EH (cell line): ENCODE measurements around the gene UACA.
"Not testable (repeated sequence)": the region's sequence is repeated elsewhere in the genome, so short reads cannot be mapped to it uniquely, and the experiment has no call there.

Experiments
- DNase-seq: peaks from one replicate; pipeline ENCODE4 v3.0.0-alpha.2; 2015; ENCODE audit warnings: low read depth

The UACA gene

DNA sequence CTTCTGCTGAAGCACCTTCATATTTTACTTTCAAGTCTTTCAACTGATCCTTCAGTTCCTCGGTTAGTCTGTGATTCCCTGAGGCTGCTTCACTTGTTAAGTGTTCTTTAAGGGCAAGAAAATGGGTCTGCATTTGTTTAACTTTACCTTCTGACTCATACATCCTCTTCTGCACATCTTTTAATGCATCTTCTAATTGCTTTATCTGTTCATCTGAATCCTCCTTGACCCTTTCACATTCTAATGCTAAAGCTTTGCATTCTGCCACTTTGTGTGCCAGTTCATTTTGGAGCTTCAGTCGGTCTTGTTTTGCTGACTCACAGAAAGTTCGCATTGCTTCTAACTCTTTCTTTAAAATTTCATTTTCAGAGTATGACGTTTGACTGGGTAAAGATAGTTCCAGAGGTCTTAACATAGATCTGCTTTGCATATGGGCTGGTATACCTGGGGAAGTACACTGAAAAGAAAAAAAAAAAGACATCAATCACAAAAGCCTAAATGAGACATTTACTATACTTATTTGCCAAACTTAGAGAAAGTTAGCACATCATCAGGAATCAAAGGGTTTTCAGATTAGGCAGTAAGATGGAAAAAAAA is 94.3 kb downstream of the UACA start:
- DNase-seq = peak; percentile 61

DNA sequence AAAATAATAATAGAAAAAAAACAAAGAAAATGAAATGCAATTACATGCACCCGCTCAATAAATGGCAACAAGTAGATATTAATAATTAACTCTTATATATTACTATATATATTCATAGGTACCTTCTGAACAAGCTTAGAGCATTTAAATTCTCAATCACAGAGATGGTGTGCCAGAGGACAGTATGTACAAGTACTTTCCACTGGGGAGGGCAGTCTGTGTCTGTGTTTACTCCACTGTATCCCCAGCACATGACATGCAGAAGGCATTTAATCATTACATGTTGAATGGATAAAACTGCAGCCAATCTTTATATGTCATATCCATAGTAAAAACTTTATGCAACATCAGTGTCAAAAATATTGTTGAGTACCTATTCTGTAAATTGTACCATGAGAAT is 97.8 kb downstream of the UACA start:
- DNase-seq = no peak

GRCh38 chr15:70664494-70664893 is 98.9 kb downstream of the UACA start:
- no peak for DNase-seq

DNA sequence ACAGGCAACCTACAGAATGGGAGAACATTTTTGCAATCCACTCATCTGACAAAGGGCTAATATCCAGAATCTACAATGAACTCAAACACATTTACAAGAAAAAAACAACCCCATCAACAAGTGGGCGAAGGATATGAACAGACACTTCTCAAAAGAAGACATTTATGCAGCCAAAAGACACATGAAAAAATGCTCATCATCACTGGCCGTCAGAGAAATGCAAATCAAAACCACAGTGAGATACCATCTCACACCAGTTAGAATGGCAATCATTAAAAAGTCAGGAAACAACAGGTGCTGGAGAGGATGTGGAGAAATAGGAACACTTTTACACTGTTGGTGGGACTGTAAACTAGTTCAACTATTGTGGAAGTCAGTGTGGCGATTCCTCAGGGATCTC is 100.3 kb downstream of the UACA start:
- not testable (repeated sequence) for DNase-seq

DNA sequence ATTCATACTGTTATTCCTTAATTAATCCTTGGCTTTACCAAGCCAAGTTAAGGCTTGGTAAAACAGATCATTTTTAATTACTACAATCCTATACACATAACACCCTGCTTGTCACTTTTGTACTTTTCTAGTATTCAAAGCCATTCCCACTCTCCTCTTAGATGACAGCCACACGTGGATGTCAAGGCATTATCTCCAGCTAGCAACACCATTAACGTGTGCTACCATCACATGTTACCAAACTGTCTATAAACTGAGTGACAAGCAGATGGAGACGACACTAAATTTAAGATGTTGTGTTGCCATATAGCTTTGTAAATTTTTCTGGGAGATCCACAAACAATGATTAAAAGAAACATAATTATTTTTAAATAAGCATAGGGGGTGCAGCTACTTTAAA is 103.7 kb downstream of the UACA start:
- DNase-seq = no peak

DNA sequence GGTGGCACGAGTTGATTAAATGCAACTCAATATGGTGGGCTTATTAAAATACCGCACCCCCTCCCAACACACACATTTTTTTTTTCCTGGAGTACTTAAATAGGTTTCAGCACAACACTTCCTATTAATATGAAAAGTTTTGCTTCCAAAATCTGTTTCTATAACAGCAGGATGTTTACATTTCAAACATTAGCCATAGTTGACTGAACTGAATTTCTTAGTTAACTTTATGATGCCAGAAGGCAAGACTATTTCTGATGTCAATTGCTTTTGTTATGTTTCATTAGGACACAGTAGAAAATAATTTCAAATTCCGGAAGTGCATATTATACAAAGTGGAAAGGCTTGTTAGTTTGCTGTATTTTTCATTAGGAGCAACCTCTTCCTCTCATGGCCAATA is 104.7 kb downstream of the UACA start:
- DNase-seq = no peak

GRCh38 chr15:70653426-70653825 is 109.9 kb downstream of the UACA start:
- DNase-seq = no peak

DNA sequence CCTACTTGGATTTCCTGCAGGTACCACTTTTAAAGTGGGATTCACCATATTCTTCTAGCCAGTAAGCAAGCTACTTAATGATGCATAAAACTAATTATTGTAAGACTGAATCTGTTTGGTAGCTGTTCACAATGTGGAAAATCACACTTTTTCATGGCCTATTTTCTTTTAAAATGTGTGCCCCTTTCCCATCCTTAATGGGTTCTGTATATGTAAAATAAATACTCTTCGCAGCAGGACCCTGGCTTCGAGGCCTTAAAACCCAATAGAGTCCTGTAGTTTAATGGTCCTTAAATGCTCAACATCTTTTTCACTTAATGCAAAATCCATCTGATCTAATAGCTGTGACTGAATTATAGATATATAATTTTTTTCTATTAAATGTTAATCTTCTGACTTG is 111.0 kb downstream of the UACA start:
- no peak for DNase-seq

DNA sequence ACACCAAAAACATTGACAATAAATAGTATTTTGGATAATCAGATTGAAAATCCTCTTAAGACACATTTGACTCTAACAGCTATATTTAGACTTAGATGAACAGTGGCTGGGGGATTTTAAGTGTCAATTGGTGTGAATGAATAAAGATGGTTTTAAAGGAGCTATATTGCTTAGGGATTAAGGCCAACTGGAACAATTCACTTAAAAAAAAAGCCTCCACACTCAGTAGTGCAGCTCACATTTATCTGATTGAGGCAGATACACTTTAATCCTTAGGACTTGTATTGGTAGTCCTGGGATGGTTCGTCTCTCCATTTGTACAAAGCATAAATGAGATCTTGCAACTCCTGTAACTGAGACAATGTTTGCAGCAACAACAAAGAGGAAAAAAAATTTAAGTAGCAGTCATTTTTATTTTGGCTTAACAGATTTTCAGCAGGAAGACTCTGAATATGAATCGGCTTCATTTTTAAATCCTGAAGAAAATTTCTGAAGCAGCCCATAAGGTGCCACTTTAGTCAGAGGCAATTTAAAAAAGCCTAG is 112.0 kb downstream of the UACA start:
- DNase-seq = no peak

GRCh38 chr15:70650567-70651302 is 112.6 kb downstream of the UACA start:
- DNase-seq = peak; percentile 25

DNA sequence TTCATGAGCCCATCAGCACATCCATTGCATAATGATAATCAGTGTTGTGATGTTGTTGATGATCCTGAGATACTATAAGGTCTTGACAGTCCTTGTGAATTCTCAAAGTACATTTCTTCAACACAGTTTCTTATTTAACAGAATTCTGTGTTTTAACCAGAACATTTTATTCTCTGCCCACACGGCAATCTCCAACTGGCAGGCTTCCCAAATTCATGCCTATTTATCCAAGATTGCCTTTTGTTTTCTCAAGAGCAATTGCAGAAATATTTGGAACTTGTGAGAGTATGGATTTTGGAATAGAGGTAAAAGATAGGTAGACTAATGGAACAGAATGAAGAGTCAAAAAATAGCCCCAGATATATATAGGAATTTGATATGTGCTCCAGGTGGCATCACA is 116.0 kb downstream of the UACA start:
- DNase-seq = no peak

GRCh38 chr15:70646169-70646568 is 117.2 kb downstream of the UACA start:
- peak; percentile 25 for DNase-seq

- peak; percentile 75 for DNase-seq
Observed at GRCh38 chr15:70643783-70644125, 119.6 kb downstream of the UACA start.

GRCh38 chr15:70643106-70643782 is 120.1 kb downstream of the UACA start:
- no peak for DNase-seq

GRCh38 chr15:70636540-70637165 is 126.7 kb downstream of the UACA start:
- DNase-seq = peak; percentile 38

DNA sequence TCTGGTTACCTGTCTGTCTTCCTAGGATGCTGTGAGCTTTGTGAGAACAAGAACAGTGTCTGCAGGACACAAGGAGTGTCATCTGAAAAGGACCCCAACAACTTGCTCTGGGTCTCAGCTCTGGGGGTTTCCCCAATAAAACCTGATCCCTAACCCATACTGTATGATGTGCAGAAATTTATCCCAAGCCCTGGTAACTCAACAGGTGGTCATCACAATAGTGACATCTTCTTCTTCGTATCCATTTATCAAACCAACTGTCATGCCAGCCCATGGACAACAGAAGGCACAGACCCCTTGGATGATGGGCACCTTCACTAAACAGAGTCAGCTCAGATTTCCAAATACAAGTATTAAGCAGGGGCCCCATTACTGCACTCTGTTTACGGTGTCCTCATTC is 127.5 kb downstream of the UACA start:
- no peak for DNase-seq

DNA sequence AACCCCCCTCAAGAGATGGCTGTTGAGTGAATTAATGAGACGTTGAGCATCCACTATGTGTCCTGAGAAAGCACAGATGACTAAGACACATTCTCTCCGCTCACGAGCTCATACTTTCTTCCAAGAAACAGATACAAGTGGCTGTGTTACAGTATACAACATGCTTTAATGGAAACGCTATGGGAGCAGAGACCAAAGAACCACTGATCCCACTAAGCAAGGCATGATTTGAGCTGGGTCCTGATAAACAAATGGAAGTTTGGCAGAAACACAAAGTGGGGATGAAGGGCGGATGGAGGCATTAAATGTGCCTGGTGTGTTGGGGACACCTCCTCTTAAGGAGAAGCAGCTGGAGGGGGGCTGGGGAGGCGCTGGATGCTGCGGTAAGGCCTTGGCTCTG is 129.4 kb downstream of the UACA start:
- no peak for DNase-seq

DNA sequence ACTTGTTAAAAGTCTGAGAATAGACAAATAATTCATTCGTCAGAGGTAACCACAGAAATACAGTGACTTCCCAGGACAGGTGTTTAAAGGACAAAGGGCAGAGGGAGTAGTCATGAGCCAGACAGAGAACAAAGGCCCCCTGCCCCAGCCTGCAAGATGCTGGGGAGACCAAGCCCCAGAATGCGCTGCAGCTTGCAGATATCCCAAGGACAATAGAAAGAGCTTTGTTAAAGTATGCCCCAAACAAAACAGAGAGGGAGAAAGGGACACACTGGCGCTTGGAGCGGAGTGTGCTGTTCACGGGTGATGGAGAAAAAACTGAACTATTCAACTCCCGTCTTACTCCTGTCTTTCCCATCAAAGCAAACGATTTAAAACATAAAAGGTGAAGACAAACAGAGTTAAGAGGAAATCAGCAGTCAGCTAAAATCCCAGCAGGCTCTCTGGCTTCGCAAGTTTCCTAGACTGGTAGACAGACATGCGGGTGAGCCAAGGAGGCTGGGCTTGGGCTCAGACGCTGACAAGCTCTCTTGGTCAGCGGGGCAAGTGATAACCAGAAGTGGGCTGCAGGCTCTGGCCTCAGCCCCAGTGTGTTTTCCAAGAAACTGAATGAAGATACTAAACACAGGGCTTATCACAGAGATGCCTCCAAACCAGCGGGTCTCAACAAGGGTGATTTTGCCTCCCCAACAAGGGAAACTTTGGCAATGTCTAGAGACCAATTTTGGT is 130.1 kb downstream of the UACA start:
- DNase-seq = no peak

- DNase-seq = no peak
Observed at GRCh38 chr15:70632491-70633102, 130.8 kb downstream of the UACA start.

DNA sequence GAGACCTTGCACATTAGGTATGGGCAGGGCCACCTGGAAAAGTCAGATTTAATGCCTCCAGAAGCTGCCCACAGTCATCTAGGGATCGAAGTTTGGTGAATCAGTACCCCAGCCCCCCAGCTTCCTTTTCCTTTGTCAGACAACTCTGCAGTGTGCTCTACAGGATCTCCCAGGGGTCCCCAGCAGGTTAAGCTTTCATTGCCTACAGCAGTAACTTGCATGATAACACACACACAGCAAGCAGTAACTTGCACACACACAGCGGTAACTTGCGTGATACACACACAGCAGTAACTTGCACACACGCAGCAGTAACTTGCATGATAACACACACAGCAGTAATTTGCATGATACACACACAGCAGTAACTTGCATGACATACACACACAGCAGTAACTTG is 131.3 kb downstream of the UACA start:
- DNase-seq = no peak

DNA sequence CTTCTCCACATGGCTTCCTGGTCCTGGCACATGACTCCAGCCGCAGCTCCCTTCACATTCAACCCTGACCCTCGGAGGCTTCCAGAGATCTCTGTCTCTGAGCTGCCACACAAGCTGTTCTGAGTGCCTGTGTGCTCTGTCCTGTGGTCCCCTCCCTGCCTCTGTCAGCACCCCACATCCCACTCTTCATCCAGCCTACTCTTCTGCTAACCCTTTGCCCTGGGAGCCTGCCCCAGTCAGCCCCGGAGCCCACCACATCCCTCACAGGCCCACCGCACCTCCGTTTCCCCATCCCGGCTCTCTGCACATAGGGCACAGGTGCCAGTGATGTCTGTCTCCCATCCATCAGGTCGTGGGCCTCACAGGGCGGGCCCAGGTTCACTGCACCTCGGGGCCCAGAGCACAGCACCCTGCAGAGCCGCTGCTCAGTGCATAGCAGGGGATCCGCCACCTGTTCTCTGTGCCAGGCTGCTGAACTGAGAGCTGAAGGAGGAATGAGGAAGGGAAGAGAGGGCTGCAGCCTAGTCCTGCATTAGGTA is 133.6 kb downstream of the UACA start:
- DNase-seq = no peak

DNA sequence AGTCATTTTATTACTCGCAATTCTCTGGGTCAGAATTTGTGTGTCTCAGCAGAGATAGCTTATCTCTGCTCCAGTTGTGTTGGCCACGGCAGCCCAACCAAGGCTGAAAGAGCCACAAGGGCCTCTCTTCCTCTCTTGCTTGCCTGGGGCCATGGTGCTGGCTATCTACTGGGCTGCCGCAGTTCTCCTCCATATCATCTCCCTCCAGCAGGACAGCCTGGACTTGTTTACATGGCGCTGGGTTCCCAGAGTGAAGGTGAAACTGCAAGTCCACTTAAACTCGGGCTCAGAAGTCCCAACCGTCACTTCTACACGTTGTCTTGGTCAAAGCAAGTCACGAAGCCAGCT is 134.8 kb downstream of the UACA start:
- DNase-seq = no peak
